Measurements from ENCODE around the gene CEP70. TPM values are rescaled to one million over a fixed set of nuclear protein-coding genes. Genes with fewer than 3 reads are reported as not detected.

CEP70 gene
- total RNA-seq, 1 experiment from 2014 or later: 25.6 TPM

DNA sequence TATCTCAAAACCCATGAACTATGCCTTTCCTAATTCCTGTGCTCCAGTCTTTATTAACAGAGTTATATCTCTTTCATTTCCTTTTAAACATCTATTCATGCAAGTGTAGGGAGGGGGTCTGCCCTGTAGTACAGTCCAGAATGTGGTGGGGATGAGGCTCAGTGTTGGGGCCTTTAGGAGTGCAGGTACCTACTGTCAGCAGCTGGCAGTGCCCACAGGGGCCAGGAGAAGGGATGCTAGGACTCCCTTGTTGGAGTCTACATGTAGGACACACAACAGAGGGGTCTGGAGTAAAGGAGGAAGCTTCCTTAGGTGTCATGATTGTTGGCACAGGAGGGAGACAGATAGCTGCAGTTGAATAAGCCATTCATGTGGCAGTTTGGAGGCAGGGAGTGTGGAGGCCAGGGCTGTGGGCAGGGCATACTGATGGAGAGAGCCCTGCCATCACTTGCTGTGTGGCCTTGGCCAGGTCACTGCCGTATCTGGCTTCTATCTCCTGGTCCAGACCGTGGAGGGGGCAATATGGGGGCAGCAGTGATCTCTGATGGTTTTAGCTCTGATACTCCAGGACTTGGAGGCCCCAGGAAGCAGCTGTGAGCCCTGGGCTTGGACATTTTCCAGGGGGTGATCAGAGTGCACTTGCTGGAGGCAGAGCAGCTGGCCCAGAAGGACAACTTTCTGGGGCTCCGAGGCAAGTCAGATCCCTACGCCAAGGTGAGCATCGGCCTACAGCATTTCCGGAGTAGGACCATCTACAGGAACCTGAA, 130.2 kb downstream of the CEP70 start:
- H3K27ac ChIP-seq (ENCODE audit: low read depth, low read length, poor library complexity, severe bottlenecking): no peak overlapping the region
- no peaks in the 10 kb centered on the region for H3K4me1 ChIP-seq (ENCODE audit: insufficient read depth, low read length, poor library complexity, severe bottlenecking)
- BruUV-seq (replicated peaks): no TSS peak
- H3K27me3 ChIP-seq (replicated peaks; ENCODE audit: insufficient read depth, low read depth, low read length, poor library complexity): no peaks in the 10 kb centered on the region
- TF ChIP-seq EZH2 (IDR thresholded peaks at IDR 0.05; ENCODE audit: borderline replicate concordance, low read depth, low read length, poor library complexity, severe bottlenecking): no peak
- TF ChIP-seq, protein P1, sequence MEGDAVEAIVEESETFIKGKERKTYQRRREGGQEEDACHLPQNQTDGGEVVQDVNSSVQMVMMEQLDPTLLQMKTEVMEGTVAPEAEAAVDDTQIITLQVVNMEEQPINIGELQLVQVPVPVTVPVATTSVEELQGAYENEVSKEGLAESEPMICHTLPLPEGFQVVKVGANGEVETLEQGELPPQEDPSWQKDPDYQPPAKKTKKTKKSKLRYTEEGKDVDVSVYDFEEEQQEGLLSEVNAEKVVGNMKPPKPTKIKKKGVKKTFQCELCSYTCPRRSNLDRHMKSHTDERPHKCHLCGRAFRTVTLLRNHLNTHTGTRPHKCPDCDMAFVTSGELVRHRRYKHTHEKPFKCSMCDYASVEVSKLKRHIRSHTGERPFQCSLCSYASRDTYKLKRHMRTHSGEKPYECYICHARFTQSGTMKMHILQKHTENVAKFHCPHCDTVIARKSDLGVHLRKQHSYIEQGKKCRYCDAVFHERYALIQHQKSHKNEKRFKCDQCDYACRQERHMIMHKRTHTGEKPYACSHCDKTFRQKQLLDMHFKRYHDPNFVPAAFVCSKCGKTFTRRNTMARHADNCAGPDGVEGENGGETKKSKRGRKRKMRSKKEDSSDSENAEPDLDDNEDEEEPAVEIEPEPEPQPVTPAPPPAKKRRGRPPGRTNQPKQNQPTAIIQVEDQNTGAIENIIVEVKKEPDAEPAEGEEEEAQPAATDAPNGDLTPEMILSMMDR (conservative IDR thresholded peaks at IDR 0.05; ENCODE audit: low read depth, low read length): no peak
- no peak for DNase-seq (ENCODE audit: low spot score)
- intact Hi-C loops (cut with micrococcal nuclease; ENCODE audit: unreplicated experiment): no loop called here
- no peaks in the 10 kb centered on the region for H3K36me3 ChIP-seq (ENCODE audit: insufficient read depth, low read length, poor library complexity, severe bottlenecking)
- CTCF ChIA-PET: no interaction called here
- H3K9me3 ChIP-seq (ENCODE audit: low read depth, low read length, poor library complexity, severe bottlenecking): no peaks in the 10 kb centered on the region
- POLR2A ChIA-PET (ENCODE audit: low non-redundant PET): no interaction called here
- H3K4me3 ChIP-seq (ENCODE audit: low read depth, low read length, poor library complexity, severe bottlenecking): no peak overlapping the region

DNA sequence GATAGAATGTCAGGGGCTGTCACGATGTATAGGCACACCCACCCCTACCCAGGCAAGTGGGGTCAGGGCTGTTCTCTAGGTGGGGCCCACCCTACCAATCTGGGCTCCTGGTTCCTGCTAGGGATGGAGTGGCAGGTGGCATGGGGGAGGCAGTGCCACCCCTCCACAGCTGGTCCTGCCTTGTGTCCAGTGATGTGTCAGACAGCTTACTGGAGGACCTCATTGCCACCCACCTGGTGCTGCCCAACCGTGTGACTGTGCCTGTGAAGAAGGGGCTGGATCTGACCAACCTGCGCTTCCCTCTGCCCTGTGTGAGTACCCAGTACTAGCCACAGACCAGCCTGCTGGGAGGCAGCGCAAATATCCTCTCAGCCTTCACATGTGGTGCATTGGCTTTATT, 132.2 kb downstream of the CEP70 start:
- Histone ChIP-seq H3K36me3 (ENCODE audit: insufficient read depth, low read length, poor library complexity, severe bottlenecking) (no peaks in the 10 kb centered on the region), H3K4me3 (ENCODE audit: low read depth, low read length, poor library complexity, severe bottlenecking) (no peak overlapping the region), H3K4me1 (ENCODE audit: insufficient read depth, low read length, poor library complexity, severe bottlenecking) (no peaks in the 10 kb centered on the region), H3K9me3 (ENCODE audit: low read depth, low read length, poor library complexity, severe bottlenecking) (no peaks in the 10 kb centered on the region), H3K27me3 (replicated peaks; ENCODE audit: insufficient read depth, low read depth, low read length, poor library complexity) (no peaks in the 10 kb centered on the region), H3K27ac (ENCODE audit: low read depth, low read length, poor library complexity, severe bottlenecking) (no peak overlapping the region)
- no peak for DNase-seq (ENCODE audit: low spot score)
- TF ChIP-seq, protein P1 (conservative IDR thresholded peaks at IDR 0.05; ENCODE audit: low read depth, low read length): no peak
- TF ChIP-seq EZH2 (IDR thresholded peaks at IDR 0.05; ENCODE audit: borderline replicate concordance, low read depth, low read length, poor library complexity, severe bottlenecking): no peak
- BruUV-seq (replicated peaks): no TSS peak
- POLR2A ChIA-PET (ENCODE audit: low non-redundant PET): no interaction called here
- CTCF ChIA-PET: no interaction called here
- intact Hi-C loops (cut with micrococcal nuclease; ENCODE audit: unreplicated experiment): no loop called here

DNA sequence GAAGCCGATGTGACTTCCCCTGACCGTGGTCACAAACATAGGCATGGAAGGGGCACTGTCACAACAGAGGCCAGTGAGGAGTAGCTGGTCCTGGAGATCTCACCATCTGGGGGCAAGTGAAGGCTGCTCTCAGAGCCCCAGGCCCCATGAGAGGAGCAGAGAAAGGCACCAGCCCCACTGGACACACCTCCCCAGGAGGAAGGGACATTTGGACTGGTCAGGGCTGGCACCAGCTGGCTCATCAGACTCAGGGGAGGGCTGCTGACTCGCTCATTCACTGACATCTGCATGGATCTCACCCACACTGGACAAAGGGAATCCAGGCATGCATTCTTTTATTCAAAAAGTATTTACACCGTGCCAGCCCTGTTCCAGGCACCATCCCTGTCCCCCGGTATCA, 132.8 kb downstream of the CEP70 start:
- POLR2A ChIA-PET (ENCODE audit: low non-redundant PET): no interaction called here

More for the DNA sequence above, 132.8 kb downstream of the CEP70 start:
- H3K27me3 ChIP-seq (replicated peaks; ENCODE audit: insufficient read depth, low read depth, low read length, poor library complexity): no peaks in the 10 kb centered on the region
- H3K27ac ChIP-seq (ENCODE audit: low read depth, low read length, poor library complexity, severe bottlenecking): no peak overlapping the region
- intact Hi-C loops (cut with micrococcal nuclease; ENCODE audit: unreplicated experiment): no loop called here
- no peaks in the 10 kb centered on the region for H3K9me3 ChIP-seq (ENCODE audit: low read depth, low read length, poor library complexity, severe bottlenecking)
- no peak for TF ChIP-seq EZH2 (IDR thresholded peaks at IDR 0.05; ENCODE audit: borderline replicate concordance, low read depth, low read length, poor library complexity, severe bottlenecking)
- TF ChIP-seq, protein P1 (conservative IDR thresholded peaks at IDR 0.05; ENCODE audit: low read depth, low read length): no peak
- H3K4me1 ChIP-seq (ENCODE audit: insufficient read depth, low read length, poor library complexity, severe bottlenecking): no peaks in the 10 kb centered on the region
- BruUV-seq (replicated peaks): no TSS peak
- no peak for DNase-seq (ENCODE audit: low spot score)
- CTCF ChIA-PET: interaction anchor here (1.6 kb wide), 1 partner anchor 455 kb away, joined by 4 read pairs; no protein-coding TSS in a partner anchor
- no peak overlapping the region for H3K4me3 ChIP-seq (ENCODE audit: low read depth, low read length, poor library complexity, severe bottlenecking)
- no peaks in the 10 kb centered on the region for H3K36me3 ChIP-seq (ENCODE audit: insufficient read depth, low read length, poor library complexity, severe bottlenecking)
